Muscle layer of duodenum (tissue), 2 donors: ENCODE data around the gene KIF18B.

Source experiments
- H3K27ac ChIP-seq: one replicate; pipeline ENCODE4 v1.7.0; 2013; ENCODE audit warnings: mild to moderate bottlenecking, low read length
- H3K27me3 ChIP-seq: one replicate; pipeline ENCODE4 v1.7.0; 2013; ENCODE audit warnings: low read depth, mild to moderate bottlenecking, control low read depth, low read length
- H3K36me3 ChIP-seq, 2 donors: one replicate each; pipeline ENCODE4 v1.7.0; 2013; ENCODE audit warnings: low read length in 2 of 2, control low read depth in 1 of 2, mild to moderate bottlenecking in 1 of 2; ENCODE audit not compliant: insufficient read depth in 2 of 2, control insufficient read depth in 1 of 2
- H3K4me1 ChIP-seq, 2 donors: one replicate each; pipeline ENCODE4 v1.7.0; 2013; ENCODE audit warnings: low read length in 2 of 2, mild to moderate bottlenecking in 2 of 2, control low read depth in 1 of 2, moderate library complexity in 1 of 2; ENCODE audit not compliant: insufficient read depth in 2 of 2, control insufficient read depth in 1 of 2
- H3K4me3 ChIP-seq, 2 donors: one replicate each; pipeline ENCODE4 v1.7.0; 2013; ENCODE audit warnings: low read length in 2 of 2, low read depth in 1 of 2, mild to moderate bottlenecking in 1 of 2
- H3K9me3 ChIP-seq, 2 donors: one replicate each; pipeline ENCODE4 v1.7.0; 2013; ENCODE audit warnings: low read length in 2 of 2, control low read depth in 1 of 2, mild to moderate bottlenecking in 1 of 2; ENCODE audit not compliant: control insufficient read depth in 1 of 2
- donor health status: healthy.

Gene KIF18B

GRCh38 chr17:44967907-44968224, 20.3 kb upstream of the KIF18B start:
- Histone ChIP-seq H3K9me3 (no peaks in the 10 kb centered on the region), H3K4me1 (peaks cover 4 to 26% of the 10 kb centered on the region in 2 donors), H3K4me3 (no peak overlapping the region), H3K27ac (no peak overlapping the region), H3K36me3 (no peaks in the 10 kb centered on the region), H3K27me3 (peaks cover 45% of the 10 kb centered on the region)

GRCh38 chr17:44967026-44967906, 19.7 kb upstream of the KIF18B start:
- Histone ChIP-seq H3K4me1 (peaks cover 4 to 26% of the 10 kb centered on the region in 2 donors), H3K27me3 (peaks cover 45% of the 10 kb centered on the region), H3K27ac (no peak overlapping the region), H3K9me3 (no peaks in the 10 kb centered on the region), H3K36me3 (no peaks in the 10 kb centered on the region), H3K4me3 (no peak overlapping the region)

- H3K27me3 ChIP-seq, result peaks cover 41% of the 10 kb centered on the region
- no peak overlapping the region for H3K27ac ChIP-seq
- H3K4me3 ChIP-seq, result no peak overlapping the region
- no peaks in the 10 kb centered on the region for H3K9me3 ChIP-seq
- no peaks in the 10 kb centered on the region for H3K36me3 ChIP-seq
- H3K4me1 ChIP-seq, result peaks cover 4 to 26% of the 10 kb centered on the region in 2 donors
Observed at GRCh38 chr17:44966348-44967025, 18.9 kb upstream of the KIF18B start.

DNA sequence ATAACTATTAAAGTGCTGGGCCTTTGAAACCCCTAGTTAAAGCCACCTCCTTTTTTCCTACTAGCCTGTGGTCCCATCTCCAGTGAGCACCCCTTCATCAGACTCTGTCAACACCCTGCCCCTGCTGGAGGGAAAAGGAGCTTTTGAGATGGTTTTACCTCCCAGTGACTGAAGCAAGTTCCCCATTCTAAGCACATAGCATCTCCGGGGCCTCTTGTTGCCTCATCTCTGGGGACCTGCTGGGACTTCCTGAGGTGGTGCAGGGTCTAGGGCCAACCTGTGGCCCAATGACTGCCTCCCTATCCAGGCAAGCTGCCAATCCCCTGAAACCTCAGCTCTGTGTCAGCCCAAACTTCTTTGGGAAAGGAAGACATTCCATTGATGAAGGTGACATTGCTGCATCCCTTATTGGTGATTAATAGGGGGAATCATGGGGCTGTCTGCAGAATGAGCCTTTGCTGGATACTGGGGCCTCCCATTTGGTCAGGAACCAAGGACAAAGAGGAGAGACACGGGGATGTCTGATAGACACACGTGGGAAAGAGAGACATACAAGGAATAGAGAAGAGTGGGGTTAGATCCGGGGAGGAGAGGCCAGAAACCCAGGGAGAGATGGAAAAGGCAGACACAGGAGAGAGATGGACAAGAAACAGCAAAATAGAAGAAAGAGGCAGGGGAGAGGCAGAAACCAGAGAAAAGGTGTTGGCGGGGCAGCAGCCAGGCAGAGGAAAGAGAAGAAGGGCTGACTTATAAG, 18.1 kb upstream of the KIF18B start:
- H3K9me3 ChIP-seq, result no peaks in the 10 kb centered on the region
- no peak overlapping the region for H3K27ac ChIP-seq
- H3K36me3 ChIP-seq, result no peaks in the 10 kb centered on the region
- no peak overlapping the region for H3K4me3 ChIP-seq
- H3K4me1 ChIP-seq, result peaks cover 4 to 26% of the 10 kb centered on the region in 2 donors
- H3K27me3 ChIP-seq, result peaks cover 39% of the 10 kb centered on the region

GRCh38 chr17:44961921-44962350, 14.4 kb upstream of the KIF18B start:
- Histone ChIP-seq H3K27me3 (peaks cover 20% of the 10 kb centered on the region), H3K4me3 (no peak overlapping the region), H3K36me3 (no peaks in the 10 kb centered on the region), H3K9me3 (no peaks in the 10 kb centered on the region), H3K27ac (no peak overlapping the region), H3K4me1 (peaks cover 0 to 10% of the 10 kb centered on the region in 2 donors)

GRCh38 chr17:44960691-44961090, 13.1 kb upstream of the KIF18B start:
- H3K9me3 ChIP-seq, result no peaks in the 10 kb centered on the region
- H3K4me3 ChIP-seq, result no peak overlapping the region
- H3K36me3 ChIP-seq, result no peaks in the 10 kb centered on the region
- no peak overlapping the region for H3K27ac ChIP-seq
- H3K27me3 ChIP-seq, result peaks cover 10% of the 10 kb centered on the region
- peaks cover 0 to 7% of the 10 kb centered on the region in 2 donors for H3K4me1 ChIP-seq

DNA sequence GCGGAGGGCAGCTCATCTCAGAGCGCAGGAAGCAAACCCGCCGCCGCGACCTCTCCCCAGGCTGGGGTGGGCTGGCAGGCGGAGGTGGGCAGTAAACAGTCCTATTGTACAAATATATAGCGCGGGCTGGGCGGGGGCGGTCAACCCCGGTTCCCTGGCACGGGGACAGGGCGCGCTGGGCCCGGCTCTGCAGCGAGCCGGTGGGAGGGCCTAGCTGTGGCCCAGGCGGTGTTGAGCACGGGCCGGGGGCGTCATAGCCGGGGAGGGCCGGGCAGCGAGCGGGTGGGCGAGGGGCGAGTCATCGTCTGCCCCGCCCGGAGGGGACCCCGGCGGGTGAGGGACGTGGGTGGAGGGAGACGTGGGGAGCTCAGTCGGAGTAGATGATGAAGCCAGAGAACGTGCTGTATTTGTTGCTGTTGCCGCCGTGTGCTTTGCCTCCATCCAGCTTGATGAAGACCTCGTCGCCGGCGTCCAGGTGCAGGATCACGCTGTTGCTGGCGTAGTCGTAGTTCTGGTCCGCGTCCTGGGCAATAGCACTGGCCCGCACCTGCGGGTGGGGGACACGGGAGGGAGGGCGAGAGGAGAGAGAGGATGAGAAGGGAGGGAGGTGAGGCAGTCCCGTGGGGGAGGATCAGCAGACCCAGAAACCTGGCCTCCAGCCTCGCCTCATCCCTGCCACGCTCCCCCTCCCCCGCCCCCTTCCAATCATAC, 12.4 kb upstream of the KIF18B start:
- H3K27me3 ChIP-seq, result peaks cover 7% of the 10 kb centered on the region
- H3K4me1 ChIP-seq, result peaks cover 0 to 7% of the 10 kb centered on the region in 2 donors
- H3K36me3 ChIP-seq, result no peaks in the 10 kb centered on the region
- H3K4me3 ChIP-seq, result no peak overlapping the region
- no peak overlapping the region for H3K27ac ChIP-seq
- no peaks in the 10 kb centered on the region for H3K9me3 ChIP-seq

DNA sequence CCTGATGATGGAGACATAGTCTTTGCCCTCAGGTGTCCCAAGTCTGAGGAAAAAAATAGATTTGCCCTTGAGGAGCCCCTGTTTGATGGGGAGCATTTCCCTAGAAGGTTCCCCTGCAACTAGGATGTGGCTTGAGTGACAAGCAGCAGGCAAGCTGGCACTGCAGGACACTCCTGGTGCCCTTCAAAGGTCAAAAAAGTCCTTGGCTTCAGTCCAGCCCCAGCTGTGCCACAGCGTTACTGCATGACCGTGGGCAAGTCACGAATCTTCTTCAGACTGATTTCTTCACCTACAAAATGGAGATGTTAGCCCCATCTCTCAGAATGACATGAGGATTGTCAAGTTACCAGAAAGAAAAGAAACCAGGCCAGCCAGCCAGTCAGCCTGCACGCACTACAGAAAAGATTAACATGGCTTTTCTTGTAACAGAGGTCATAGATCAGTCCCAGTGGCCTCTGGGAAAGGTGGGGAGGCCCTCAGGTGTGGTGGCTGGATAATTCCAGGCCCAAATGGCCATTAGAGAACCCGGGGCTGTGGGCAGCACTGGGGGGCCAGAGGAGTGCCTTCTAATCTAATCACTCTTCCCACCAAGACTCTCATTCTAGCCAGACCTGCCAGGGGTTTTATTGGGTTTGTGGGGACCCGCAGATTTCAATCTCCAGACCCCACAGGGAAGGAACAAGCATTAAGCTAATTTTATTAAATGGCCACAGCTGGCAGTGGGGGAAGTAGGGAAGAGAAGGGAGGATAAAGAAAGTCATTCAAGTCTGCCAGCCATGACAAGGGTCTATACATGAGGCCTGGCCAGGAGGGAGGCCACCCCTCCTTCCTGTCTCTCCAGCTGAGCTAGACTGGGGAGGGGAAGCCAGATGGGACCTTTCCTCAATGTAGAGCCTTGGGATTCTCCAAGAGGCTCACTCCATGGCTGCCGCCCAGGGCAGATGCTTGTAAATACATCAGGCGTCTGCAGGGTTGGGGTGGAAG, 9.7 kb upstream of the KIF18B start:
- Histone ChIP-seq H3K9me3 (no peaks in the 10 kb centered on the region), H3K36me3 (no peaks in the 10 kb centered on the region), H3K27ac (no peak overlapping the region), H3K4me3 (no peak overlapping the region), H3K4me1 (peaks cover 0 to 7% of the 10 kb centered on the region in 2 donors), H3K27me3 (peaks cover 7% of the 10 kb centered on the region)

GRCh38 chr17:44955674-44956425, 8.3 kb upstream of the KIF18B start:
- Histone ChIP-seq H3K9me3 (no peaks in the 10 kb centered on the region), H3K27me3 (peaks cover 7% of the 10 kb centered on the region)

More at GRCh38 chr17:44955674-44956425, 8.3 kb upstream of the KIF18B start:
- Histone ChIP-seq H3K27ac (no peak overlapping the region), H3K36me3 (no peaks in the 10 kb centered on the region), H3K4me1 (peaks cover 0 to 7% of the 10 kb centered on the region in 2 donors), H3K4me3 (no peak overlapping the region)
